Measurements from ENCODE around the gene PSPC1.
"Not testable (repeated sequence)": the region's sequence is repeated elsewhere in the genome, so short reads cannot be mapped to it uniquely, and the experiment has no call there.

The PSPC1 gene

GRCh38 chr13:19766591-19766990 is 16.2 kb downstream of the PSPC1 start:
- DNase-seq: no peak

- no peak for DNase-seq
These were observed 18.5 kb downstream of the PSPC1 start for GRCh38 chr13:19764237-19764636.

- DNase-seq: no peak
These were observed 19.1 kb downstream of the PSPC1 start for GRCh38 chr13:19763618-19764017.

- DNase-seq: no peak
These were observed 23.1 kb downstream of the PSPC1 start for GRCh38 chr13:19759669-19760068.

GRCh38 chr13:19742643-19743042 is 40.1 kb downstream of the PSPC1 start:
- DNase-seq: no peak

GRCh38 chr13:19737844-19738557 is 44.7 kb downstream of the PSPC1 start:
- DNase-seq: no peak

GRCh38 chr13:19726611-19727010 is 56.1 kb downstream of the PSPC1 start:
- DNase-seq: no peak

- DNase-seq: no peak
These were observed 57.4 kb downstream of the PSPC1 start for GRCh38 chr13:19725320-19725719.

GRCh38 chr13:19720039-19720438 is 62.7 kb downstream of the PSPC1 start:
- no peak for DNase-seq

GRCh38 chr13:19713186-19713965 is 69.4 kb downstream of the PSPC1 start:
- no peak for DNase-seq

- DNase-seq: not testable (repeated sequence)
These were observed 73.0 kb downstream of the PSPC1 start for GRCh38 chr13:19709782-19710181.

- not testable (repeated sequence) for DNase-seq
These were observed 73.7 kb downstream of the PSPC1 start for GRCh38 chr13:19709039-19709438.

GRCh38 chr13:19704256-19704655 is 78.5 kb downstream of the PSPC1 start:
- not testable (repeated sequence) for DNase-seq

GRCh38 chr13:19701619-19702018 is 81.1 kb downstream of the PSPC1 start:
- DNase-seq: not testable (repeated sequence)

GRCh38 chr13:19700963-19701362 is 81.8 kb downstream of the PSPC1 start:
- not testable (repeated sequence) for DNase-seq

GRCh38 chr13:19695829-19696228 is 86.9 kb downstream of the PSPC1 start:
- no peak for DNase-seq

GRCh38 chr13:19695428-19695827 is 87.3 kb downstream of the PSPC1 start:
- no peak for DNase-seq

GRCh38 chr13:19691447-19691846 is 91.3 kb downstream of the PSPC1 start:
- not testable (repeated sequence) for DNase-seq

- no peak for DNase-seq
These were observed 97.3 kb downstream of the PSPC1 start for GRCh38 chr13:19685437-19685836.

GRCh38 chr13:19685034-19685433 is 97.7 kb downstream of the PSPC1 start:
- DNase-seq: peak in 1 of 56 donors; percentile 3

- DNase-seq: no peak
These were observed 101.2 kb downstream of the PSPC1 start for GRCh38 chr13:19681517-19681916.

GRCh38 chr13:19680751-19681150 is 102.0 kb downstream of the PSPC1 start:
- DNase-seq: no peak

GRCh38 chr13:19676168-19676567 is 106.6 kb downstream of the PSPC1 start:
- DNase-seq: no peak

Measured in nucleus accumbens (tissue), 56 donors.